Adrenal gland (tissue), 5 donors: Measurements from ENCODE around the gene CRYGC.

Experiments
- CTCF ChIP-seq, 6 experiments: fragments of 450-650 bp in 4 of 6; fragments of 200-600 bp in 2 of 6; sonication (generic) in 1 of 6; IDR thresholded peaks; 1 replicate in 5 of 6; 2 replicates in 1 of 6; pipeline versions ENCODE4 v1.5.1 to v1.8.0; 2016 to 2021; ENCODE audit warnings: antibody characterized with exemption in 6 of 6, mild to moderate bottlenecking in 2 of 6, moderate library complexity in 1 of 6
- POLR2A ChIP-seq, 2 donors: fragments of 450-650 bp; IDR thresholded peaks; one replicate each; pipeline ENCODE4 v1.6.1; 2017; ENCODE audit warnings: antibody characterized with exemption in 2 of 2, mild to moderate bottlenecking in 2 of 2, moderate library complexity in 1 of 2
- donor health status: DM: no; HTN: no; CAD: no.

- no peak for TF ChIP-seq CTCF (IDR thresholded peaks at IDR 0.05)
- TF ChIP-seq POLR2A (IDR thresholded peaks at IDR 0.05): no peak
These were observed 39.2 kb downstream of the CRYGC start for GRCh38 chr2:208090420-208090819.
